Ishikawa (cell line): ENCODE results near the gene ZKSCAN2.
A peak's percentile ranks its signal among the peaks of the same experiment; 100 is the strongest.

Experiments
- CREB1 ChIP-seq: IDR thresholded peaks from 2 replicates; pipeline ENCODE4 v1.6.1; 2012; ENCODE audit warnings: low read depth
- EP300 ChIP-seq: IDR thresholded peaks from 2 replicates; pipeline ENCODE4 v1.6.1; 2012; ENCODE audit warnings: borderline replicate concordance
- REST ChIP-seq: IDR thresholded peaks from 2 replicates; pipeline ENCODE4 v1.6.1; 2012; ENCODE audit warnings: low read depth, mild to moderate bottlenecking

GRCh38 chr16:25257956-25258860 is 563 bp upstream of the ZKSCAN2 start:
- no peak for TF ChIP-seq CREB1
- 0 out of 2 replicates have a peak, but pooled peaks have one; percentile 11 for TF ChIP-seq REST
- TF ChIP-seq EP300 = no peak
